HG02938 (cell line): ENCODE results near the gene NEK6.

Experiments
- ATAC-seq: cut with Tn5 transposase; IDR thresholded peaks from one replicate; pipeline ENCODE4 v1.9.1; 2021; ENCODE audit warnings: mild to moderate bottlenecking, moderate library complexity; ENCODE audit not compliant: unreplicated experiment

Gene NEK6

GRCh38 chr9:124315882-124316281 lies 58.1 kb downstream of the NEK6 start:
- no peak for ATAC-seq

- no peak for ATAC-seq
These were observed 62.6 kb downstream of the NEK6 start for GRCh38 chr9:124320062-124320973.

GRCh38 chr9:124321416-124321815 lies 63.7 kb downstream of the NEK6 start:
- no peak for ATAC-seq

- no peak for ATAC-seq
These were observed 64.2 kb downstream of the NEK6 start for GRCh38 chr9:124321935-124322334.

- ATAC-seq = no peak
These were observed 65.1 kb downstream of the NEK6 start for GRCh38 chr9:124322618-124323432.

- ATAC-seq = no peak
These were observed 66.2 kb downstream of the NEK6 start for GRCh38 chr9:124323904-124324303.

DNA sequence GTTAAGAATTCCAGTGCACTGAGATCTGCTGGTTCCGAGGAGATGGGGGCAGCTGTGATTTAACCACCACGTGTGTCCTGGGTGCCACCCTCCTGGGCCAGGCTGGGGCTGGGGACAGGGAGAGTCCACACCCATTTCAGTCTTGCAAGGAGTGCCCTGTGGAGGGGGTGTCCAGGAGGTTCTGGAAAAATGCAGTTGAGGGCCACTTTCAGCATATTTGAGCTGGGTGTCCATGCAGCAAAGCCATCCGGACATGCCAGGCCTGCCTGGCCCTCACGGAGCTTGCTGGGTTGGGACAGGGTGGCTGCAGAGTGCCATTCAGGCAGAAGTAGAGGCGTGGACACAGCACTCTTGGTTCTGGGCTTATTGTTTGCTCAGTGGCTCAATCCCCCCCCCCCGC lies 68.1 kb downstream of the NEK6 start:
- no peak for ATAC-seq

- no peak for ATAC-seq
These were observed 68.6 kb downstream of the NEK6 start for GRCh38 chr9:124326378-124326777.

- ATAC-seq = no peak
These were observed 69.7 kb downstream of the NEK6 start for GRCh38 chr9:124327491-124327890.

DNA sequence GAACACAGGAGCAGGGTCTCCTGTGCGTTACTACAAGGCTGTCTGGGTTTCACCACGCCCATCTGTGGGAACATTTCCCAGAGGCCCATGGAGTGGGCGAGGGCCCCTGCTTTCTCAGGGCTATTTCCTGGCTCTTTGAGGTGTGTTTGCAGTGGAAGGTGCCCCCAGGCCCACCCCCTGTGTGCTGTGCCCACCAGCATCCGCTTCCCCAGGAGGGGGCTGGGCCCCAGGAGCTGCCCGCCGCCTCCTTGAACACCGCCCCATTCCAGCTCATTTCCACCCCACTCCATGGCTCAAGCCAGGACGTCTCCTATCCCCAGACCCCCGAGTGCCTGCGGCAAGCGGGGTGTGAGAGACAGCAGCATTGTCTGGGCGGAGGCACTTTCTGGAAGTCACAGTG lies 70.5 kb downstream of the NEK6 start:
- ATAC-seq = no peak

GRCh38 chr9:124329206-124329792 lies 71.5 kb downstream of the NEK6 start:
- no peak for ATAC-seq

GRCh38 chr9:124330011-124330697 lies 72.4 kb downstream of the NEK6 start:
- ATAC-seq = no peak

GRCh38 chr9:124331580-124331979 lies 73.8 kb downstream of the NEK6 start:
- ATAC-seq = no peak

- no peak for ATAC-seq
These were observed 74.8 kb downstream of the NEK6 start for GRCh38 chr9:124332361-124333202.

DNA sequence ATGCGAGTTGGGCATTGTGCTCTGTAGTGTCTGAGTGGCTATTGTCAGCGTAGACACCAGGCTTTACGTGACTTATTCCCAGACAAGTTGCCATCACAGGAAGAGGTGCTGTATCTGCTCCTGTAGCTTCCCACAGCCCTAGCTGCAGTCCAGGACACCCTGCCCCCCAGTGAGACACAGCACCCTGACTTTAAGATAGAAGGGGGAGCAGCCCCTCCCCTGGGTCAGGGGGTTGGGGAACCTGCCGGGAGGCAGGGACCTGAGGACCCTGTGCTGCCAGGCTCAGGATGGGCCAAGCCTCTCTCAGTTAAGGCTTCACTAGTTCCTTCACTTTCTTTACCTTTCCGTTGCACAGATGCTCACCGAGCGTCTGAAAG lies 75.4 kb downstream of the NEK6 start:
- no peak for ATAC-seq

GRCh38 chr9:124334568-124335319 lies 77.0 kb downstream of the NEK6 start:
- no peak for ATAC-seq

DNA sequence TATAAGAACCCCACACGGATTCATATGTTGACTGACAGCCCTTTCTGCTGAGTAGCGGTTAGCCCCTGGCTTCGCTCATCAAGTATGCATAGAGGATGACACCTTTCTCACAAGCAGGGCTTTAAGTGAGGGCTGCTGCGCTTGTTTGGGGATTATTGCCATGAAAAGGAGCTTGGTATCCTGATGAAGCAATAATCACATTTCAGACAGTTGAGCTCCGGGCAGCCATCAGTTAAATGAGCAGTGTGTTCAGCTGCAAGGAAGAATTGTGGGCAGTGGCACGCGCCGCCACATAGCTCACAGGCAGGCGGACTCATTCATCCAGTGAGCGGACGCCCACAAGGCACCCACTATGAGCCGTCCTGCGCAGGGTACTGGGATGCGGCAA lies 77.6 kb downstream of the NEK6 start:
- no peak for ATAC-seq

GRCh38 chr9:124337562-124337961 lies 79.8 kb downstream of the NEK6 start:
- ATAC-seq = no peak

GRCh38 chr9:124339603-124340146 lies 81.9 kb downstream of the NEK6 start:
- no peak for ATAC-seq
